HCT116 (cell line): ENCODE results near the gene NUP210. TPM values are rescaled to one million over a fixed set of nuclear protein-coding genes. Genes with fewer than 3 reads are reported as not detected.
"Not testable (repeated sequence)": the region's sequence is repeated elsewhere in the genome, so short reads cannot be mapped to it uniquely, and the experiment has no call there.

Experiments
- ATAC-seq: fragments of 200-7000 bp; cut with Tn5 transposase; 2 replicates; pipeline ENCODE4 v1.9.1; 2020; ENCODE audit warnings: mild to moderate bottlenecking, moderate library complexity
- BruUV-seq: library from RNA; stranded (reverse); fragments of 400-500 nt; replicated peaks from 2 replicates; lab custom pipeline; 2021; lab: Mats Ljungman, UMichigan
- CTCF ChIA-PET: fragments of 300-600 bp; sonication (Branson Sonifier 250); formaldehyde crosslinking; loops from one replicate; lab custom pipeline; 2021; ENCODE audit warnings: antibody characterized with exemption; lab: Charles Lee
- POLR2A ChIA-PET: fragments of 300-600, 350-600 bp; sonication (Branson Sonifier 250); formaldehyde crosslinking; loops from one replicate; lab custom pipeline; 2021; ENCODE audit warnings: antibody characterized with exemption; lab: Charles Lee
- RAD21 ChIA-PET, 2 experiments: fragments of 300-600 bp; sonication (Branson Sonifier 250); formaldehyde crosslinking; loops; one replicate each; lab custom pipeline; 2023; ENCODE audit warnings: low total read pairs in 2 of 2; ENCODE audit not compliant: uncharacterized antibody in 2 of 2, unreplicated experiment in 2 of 2, low non-redundant PET in 1 of 2; lab: Charles Lee
- DNase-seq: peaks from one replicate; pipeline ENCODE4 v3.0.0-alpha.2; 2010; ENCODE audit warnings: low read depth, low spot score
- H2AFZ ChIP-seq: fragments of 200-600 bp; shearing (Covaris generic), sonication (generic); 2 replicates; pipeline ENCODE4 v1.6.1; 2017; ENCODE audit warnings: low read depth, mixed run types, mixed read lengths, antibody characterized with exemption, low read length; ENCODE audit not compliant: poor library complexity, severe bottlenecking
- H3K27ac ChIP-seq: 2 replicates; pipeline ENCODE4 v1.5.1; 2012; ENCODE audit warnings: low read depth, low read length
- H3K27me3 ChIP-seq: fragments of 200-600 bp; sonication (generic); 2 replicates; pipeline ENCODE4 v1.6.1; 2016; ENCODE audit warnings: mixed run types, low read length, mixed read lengths; ENCODE audit not compliant: insufficient read depth
- H3K36me3 ChIP-seq, 2 experiments: fragments of 200-500 bp in 1 of 2; fragments of 200-600 bp in 1 of 2; sonication (Bioruptor generic) in 1 of 2; sonication (generic) in 1 of 2; 2 replicates each; pipeline versions ENCODE4 v1.5.1 to v1.6.1; 2014 to 2016; ENCODE audit warnings: low read length in 2 of 2, inconsistent platforms in 1 of 2, mixed read lengths in 1 of 2, mixed run types in 1 of 2; ENCODE audit not compliant: insufficient read depth in 2 of 2, control insufficient read depth in 1 of 2
- H3K4me1 ChIP-seq, 2 experiments: fragments of 200-600 bp in 1 of 2; sonication (generic) in 1 of 2; 2 replicates each; pipeline versions ENCODE4 v1.5.1 to v1.6.1; 2012 to 2017; ENCODE audit warnings: low read length in 2 of 2, inconsistent platforms in 1 of 2, mild to moderate bottlenecking in 1 of 2, mixed read lengths in 1 of 2, mixed run types in 1 of 2, moderate library complexity in 1 of 2; ENCODE audit not compliant: insufficient read depth in 2 of 2, control insufficient read depth in 1 of 2
- H3K4me2 ChIP-seq: fragments of 200-600 bp; sonication (generic); 2 replicates; pipeline ENCODE4 v1.6.1; 2017; ENCODE audit warnings: mixed run types, low read length, mixed read lengths
- H3K4me3 ChIP-seq, 2 experiments: fragments of 200-600 bp in 1 of 2; sonication (generic) in 1 of 2; replicated peaks in 1 of 2; 2 replicates each; pipeline ENCODE4 v1.5.1; 2011 to 2016; ENCODE audit warnings: low read length in 2 of 2, control low read depth in 1 of 2, low read depth in 1 of 2, mild to moderate bottlenecking in 1 of 2, mixed read lengths in 1 of 2, mixed run types in 1 of 2
- H3K79me2 ChIP-seq: fragments of 200-600 bp; sonication (generic); 2 replicates; pipeline ENCODE4 v1.6.1; 2017; ENCODE audit warnings: mild to moderate bottlenecking, mixed run types, low read length, moderate library complexity, mixed read lengths; ENCODE audit not compliant: insufficient read depth
- H3K9ac ChIP-seq: fragments of 200-600 bp; sonication (generic); 2 replicates; pipeline ENCODE4 v1.6.1; 2016; ENCODE audit warnings: low read length, mixed read lengths
- H3K9me2 ChIP-seq: fragments of 200-600 bp; sonication (generic), shearing (Covaris generic); 2 replicates; pipeline ENCODE4 v1.6.1; 2017; ENCODE audit warnings: mixed run types, mild to moderate bottlenecking, moderate library complexity; ENCODE audit not compliant: insufficient read depth
- H3K9me3 ChIP-seq, 2 experiments: fragments of 200-500 bp in 1 of 2; fragments of 200-600 bp in 1 of 2; sonication (Bioruptor generic) in 1 of 2; sonication (generic) in 1 of 2; 2 replicates each; pipeline ENCODE4 v1.6.1; 2014 to 2017; ENCODE audit warnings: low read length in 2 of 2, mixed read lengths in 2 of 2, inconsistent platforms in 1 of 2, low read depth in 1 of 2, mild to moderate bottlenecking in 1 of 2, mixed run types in 1 of 2, moderate library complexity in 1 of 2; ENCODE audit not compliant: control insufficient read depth in 1 of 2, insufficient read depth in 1 of 2
- H4K20me1 ChIP-seq: fragments of 200-600 bp; sonication (generic), shearing (Covaris generic); 2 replicates; pipeline ENCODE4 v1.6.1; 2017; ENCODE audit warnings: mixed run types, mild to moderate bottlenecking, moderate library complexity; ENCODE audit not compliant: insufficient read depth
- ELF1 ChIP-seq: IDR thresholded peaks from 2 replicates; pipeline ENCODE4 v1.6.1; 2012; ENCODE audit warnings: low read depth, borderline replicate concordance
- TCF7L2 ChIP-seq: IDR thresholded peaks from 2 replicates; pipeline ENCODE4 v1.7.0; 2011; ENCODE audit warnings: borderline replicate concordance, inconsistent platforms; ENCODE audit not compliant: insufficient read depth, insufficient read length; ENCODE audit errors: extremely low read depth
- YY1 ChIP-seq: IDR thresholded peaks from 2 replicates; pipeline ENCODE4 v1.6.1; 2011; ENCODE audit warnings: low read length, low read depth, moderate library complexity, mild to moderate bottlenecking; ENCODE audit not compliant: insufficient replicate concordance; ENCODE audit errors: extremely low read depth
- intact Hi-C: fragments of 100-400 bp; cut with micrococcal nuclease; formaldehyde crosslinking; loops from 2 replicates; pipeline ENCODE4 v1.10.0; 2022
- total RNA-seq: library from RNA; stranded (reverse); gene quantifications from one replicate; pipeline ENCODE4 v1.2.1, GENCODE V29; 2021; ENCODE audit not compliant: unreplicated experiment
- TF ChIP-seq, protein P1 (sequence below): IDR thresholded peaks from 2 replicates; pipeline ENCODE4 v1.6.1; 2012

The NUP210 gene
- total RNA-seq, 1 experiment from 2014 or later = 74.9 TPM

DNA sequence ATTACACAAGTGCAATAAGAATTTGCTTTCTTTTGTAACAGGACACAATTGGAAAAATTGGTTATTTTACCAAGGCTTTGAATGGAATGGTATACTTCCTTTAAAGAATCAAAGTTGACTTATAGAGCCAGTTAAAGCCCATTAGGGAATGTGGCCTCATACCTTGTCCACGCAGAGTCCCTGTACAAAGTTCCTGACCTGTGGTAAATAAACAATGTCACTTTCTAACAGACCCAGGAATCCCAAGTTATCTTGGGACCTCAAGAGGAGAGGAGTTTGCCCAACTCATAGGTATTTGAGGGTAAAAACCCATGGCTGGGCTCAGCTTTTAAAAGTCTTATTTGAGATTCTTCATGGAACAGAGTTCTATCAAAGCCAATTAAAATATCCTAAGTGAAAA is 12.0 kb upstream of the NUP210 start:
- TF ChIP-seq ELF1 (no peak), TCF7L2 (no peak), YY1 (no peak)
- TF ChIP-seq, protein P1, sequence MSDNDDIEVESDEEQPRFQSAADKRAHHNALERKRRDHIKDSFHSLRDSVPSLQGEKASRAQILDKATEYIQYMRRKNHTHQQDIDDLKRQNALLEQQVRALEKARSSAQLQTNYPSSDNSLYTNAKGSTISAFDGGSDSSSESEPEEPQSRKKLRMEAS = no peak
- no peak overlapping the region for H3K27ac ChIP-seq
- H3K9me3 ChIP-seq = no peaks in the 10 kb centered on the region
- CTCF ChIA-PET = no interaction called here
- ATAC-seq = no peak
- H3K27me3 ChIP-seq = no peaks in the 10 kb centered on the region
- H2AFZ ChIP-seq = no peak overlapping the region
- no peaks in the 10 kb centered on the region for H4K20me1 ChIP-seq
- intact Hi-C loops = no loop called here
- BruUV-seq = no TSS peak
- H3K4me2 ChIP-seq = no peak overlapping the region
- no peaks in the 10 kb centered on the region for H3K36me3 ChIP-seq
- no peak overlapping the region for H3K4me3 ChIP-seq
- DNase-seq = no peak
- H3K79me2 ChIP-seq = no peaks in the 10 kb centered on the region
- POLR2A ChIA-PET = no interaction called here
- no peaks in the 10 kb centered on the region for H3K9me2 ChIP-seq
- RAD21 ChIA-PET = no interaction called here
- H3K4me1 ChIP-seq = no peaks in the 10 kb centered on the region
- H3K9ac ChIP-seq = no peak overlapping the region

- H3K4me2 ChIP-seq, DNase-seq, intact Hi-C loops, H3K79me2 ChIP-seq, H4K20me1 ChIP-seq, ATAC-seq, POLR2A ChIA-PET, H3K9me3 ChIP-seq, H3K4me3 ChIP-seq, RAD21 ChIA-PET, H3K4me1 ChIP-seq, H3K36me3 ChIP-seq, H3K27ac ChIP-seq, BruUV-seq, H3K27me3 ChIP-seq, H2AFZ ChIP-seq, H3K9ac ChIP-seq, H3K9me2 ChIP-seq, CTCF ChIA-PET: not testable (repeated sequence)
Observed at GRCh38 chr3:13430411-13430875, 10.3 kb upstream of the NUP210 start.
